Adrenal gland (tissue), 12 donors: ENCODE results near the gene PSTPIP1. TPM values are rescaled to one million over a fixed set of nuclear protein-coding genes. Genes with fewer than 3 reads are reported as not detected.
A peak's percentile ranks its signal among the peaks of the same experiment; 100 is the strongest.

Experiments used
- DNase-seq, 7 donors: peaks; one replicate each; pipeline ENCODE4 v3.0.0-alpha.2; 2019 to 2020
- H3K27ac ChIP-seq, 5 donors: fragments of 200-600 bp; sonication (generic) in 4 of 5; 1 replicate in 3 of 5; 2 replicates in 2 of 5; pipeline versions ENCODE4 v1.5.1 to v1.8.0; 2016 to 2020; ENCODE audit warnings: mild to moderate bottlenecking in 1 of 5
- H3K27me3 ChIP-seq: fragments of 200-600 bp; 2 replicates; pipeline ENCODE4 v1.8.0; 2021
- H3K36me3 ChIP-seq, 2 donors: fragments of 200-600 bp; replicated peaks in 1 of 2; 1 replicate in 1 of 2; 2 replicates in 1 of 2; pipeline versions ENCODE4 v1.5.1 to v1.8.0; 2018 to 2022
- H3K4me1 ChIP-seq, 2 donors: fragments of 200-600 bp; replicated peaks in 1 of 2; 1 replicate in 1 of 2; 2 replicates in 1 of 2; pipeline versions ENCODE4 v1.5.1 to v1.8.0; 2018 to 2021
- H3K4me3 ChIP-seq, 4 donors: fragments of 200-600 bp; sonication (generic) in 3 of 4; one replicate each; pipeline ENCODE4 v1.5.1; 2016 to 2018
- H3K9me3 ChIP-seq, 3 donors: fragments of 200-600 bp; sonication (generic) in 1 of 3; replicated peaks in 1 of 3; 1 replicate in 2 of 3; 2 replicates in 1 of 3; pipeline versions ENCODE4 v1.5.1 to v1.8.0; 2016 to 2021
- CTCF ChIP-seq, 6 experiments: fragments of 450-650 bp in 4 of 6; fragments of 200-600 bp in 2 of 6; sonication (generic) in 1 of 6; IDR thresholded peaks; 1 replicate in 5 of 6; 2 replicates in 1 of 6; pipeline versions ENCODE4 v1.5.1 to v1.8.0; 2016 to 2021; ENCODE audit warnings: antibody characterized with exemption in 6 of 6, mild to moderate bottlenecking in 2 of 6, moderate library complexity in 1 of 6
- POLR2A ChIP-seq, 2 donors: fragments of 450-650 bp; IDR thresholded peaks; one replicate each; pipeline ENCODE4 v1.6.1; 2017; ENCODE audit warnings: antibody characterized with exemption in 2 of 2, mild to moderate bottlenecking in 2 of 2, moderate library complexity in 1 of 2
- WGBS, 4 donors: extraction: QIAGEN DNeasy Blood & Tissue Kit in 2 of 4; methylation state at CpG; one replicate each; pipeline versions ENCODE4 v1.1.5 to v1.1.7; 2013 to 2017; 5-methylcytosine and 5-hydroxymethylcytosine counted together
- intact Hi-C, 2 donors: fragments of 100-400 bp; cut with DNase I; formaldehyde crosslinking; loops; one replicate each; pipeline versions ENCODE4 v1.14.1 to v1.15.0; 2022 to 2023
- polyA plus RNA-seq, 3 donors: library from polyadenylated mRNA; stranded (reverse); fragments of 200-250 nt in 2 of 3; fragments of 350-450 nt in 1 of 3; fragmentation: Illumina TruSeq in 1 of 3; extraction: RNeasy Lipid Tissue Mini Kit (QIAGEN cat#74804) in 1 of 3; gene quantifications; one replicate each; pipeline ENCODE4 v1.2.3, GENCODE V29; 2013 to 2014
- total RNA-seq, 9 donors: library from RNA; depleted of rRNA in 4 of 9; stranded (reverse); fragments of >200 nt in 4 of 9; fragments of 120-200 nt in 1 of 9; fragmentation: NEBNext Ultra II Directional in 1 of 9; extraction: Animal tissue kit (Norgen Biotek cat#: 25700) in 1 of 9; gene quantifications; one replicate each; pipeline versions ENCODE4 v1.1.0 to v1.2.4, GENCODE V29; 2013 to 2023
- donor health status: healthy with polysubstance abuse.
- donor health status: Bipolar disorder and iron deficiency.
- donor health status: DM: yes; HTN: yes; CAD: no.
- donor health status: DM: no; HTN: no; CAD: no.
- donor health status: DM: no; HTN: no; CAD: no.
- donor health status: DM: yes; HTN: yes; CAD: no.

Gene PSTPIP1
- total and polyA plus RNA-seq, 12 donors = 1.4 to 31.5 (median 11.5) TPM

GRCh38 chr15:77066971-77067690, 72.2 kb downstream of the PSTPIP1 start:
- no peaks in the 10 kb centered on the region for H3K9me3 ChIP-seq
- TF ChIP-seq CTCF (IDR thresholded peaks at IDR 0.05) (no peak), POLR2A (IDR thresholded peaks at IDR 0.05) (no peak)
- WGBS, 4 donors = 59 to 70% (median 63%) methylated on average over 3 of the region's 3 CpGs
- no peak overlapping the region for H3K4me3 ChIP-seq
- peaks cover 12 to 39% of the 10 kb centered on the region in 2 donors for H3K4me1 ChIP-seq
- H3K27me3 ChIP-seq = no peaks in the 10 kb centered on the region
- H3K27ac ChIP-seq = no peak overlapping the region
- intact Hi-C loops = no loop called here
- no peak for DNase-seq
- no peaks in the 10 kb centered on the region for H3K36me3 ChIP-seq

GRCh38 chr15:77067691-77068367, 72.9 kb downstream of the PSTPIP1 start:
- WGBS, 4 donors = 76 to 84% (median 78%) methylated on average over 3 of the region's 3 CpGs
- Histone ChIP-seq H3K27me3 (no peaks in the 10 kb centered on the region), H3K36me3 (no peaks in the 10 kb centered on the region), H3K9me3 (no peaks in the 10 kb centered on the region), H3K4me1 (peaks cover 12 to 39% of the 10 kb centered on the region in 2 donors), H3K27ac (no peak overlapping the region), H3K4me3 (no peak overlapping the region)
- DNase-seq = no peak
- intact Hi-C loops = no loop called here
- TF ChIP-seq CTCF (IDR thresholded peaks at IDR 0.05) (no peak), POLR2A (IDR thresholded peaks at IDR 0.05) (no peak)

GRCh38 chr15:77068633-77069032, 73.7 kb downstream of the PSTPIP1 start:
- 88 to 94% (median 93%) methylated on average over 7 of the region's 7 CpGs for WGBS, 4 donors
- DNase-seq = no peak
- Histone ChIP-seq H3K36me3 (no peaks in the 10 kb centered on the region), H3K27ac (no peak overlapping the region), H3K9me3 (no peaks in the 10 kb centered on the region), H3K27me3 (no peaks in the 10 kb centered on the region), H3K4me1 (peaks cover 12 to 39% of the 10 kb centered on the region in 2 donors), H3K4me3 (no peak overlapping the region)
- intact Hi-C loops = no loop called here
- TF ChIP-seq CTCF (IDR thresholded peaks at IDR 0.05) = no peak
- no peak for TF ChIP-seq POLR2A (IDR thresholded peaks at IDR 0.05)

GRCh38 chr15:77069521-77070121, 74.7 kb downstream of the PSTPIP1 start:
- no peaks in the 10 kb centered on the region for H3K36me3 ChIP-seq
- H3K4me3 ChIP-seq = peak overlapping the region in 2 of 4 donors; percentile 70 to 75
- DNase-seq = peak in 1 of 7 donors; percentile 24
- WGBS, 4 donors = 31 to 38% (median 35%) methylated on average over 13 of the region's 13 CpGs
- peaks cover 4 to 31% of the 10 kb centered on the region in 2 donors for H3K4me1 ChIP-seq
- intact Hi-C loops = loop anchor here in 1 of 2 donors (5.0 kb wide), 1 partner anchor 37 kb away; no protein-coding TSS in a partner anchor
- H3K9me3 ChIP-seq = no peaks in the 10 kb centered on the region
- TF ChIP-seq CTCF (IDR thresholded peaks at IDR 0.05) (no peak), POLR2A (IDR thresholded peaks at IDR 0.05) (no peak)
- peak overlapping the region in 2 of 5 donors; percentile 86 to 94 for H3K27ac ChIP-seq
- no peaks in the 10 kb centered on the region for H3K27me3 ChIP-seq
